HepG2 (cell line): ENCODE measurements around the gene BCAM. TPM values are rescaled to one million over a fixed set of nuclear protein-coding genes. Genes with fewer than 3 reads are reported as not detected.
A peak's percentile ranks its signal among the peaks of the same experiment; 100 is the strongest.

Experiments
- DNMT1 ChIP-seq: sonication (generic); formaldehyde crosslinking; IDR thresholded peaks from 2 replicates; pipeline ENCODE4 v1.5.1; 2020; ENCODE audit warnings: mild to moderate bottlenecking, missing genetic modification reagents
- FOXJ3 ChIP-seq: sonication (generic); formaldehyde crosslinking; IDR thresholded peaks from 2 replicates; pipeline ENCODE4 v1.4.0; 2020; ENCODE audit warnings: missing genetic modification reagents, mild to moderate bottlenecking, borderline replicate concordance
- FOXK1 ChIP-seq: sonication (generic); formaldehyde crosslinking; IDR thresholded peaks from 2 replicates; pipeline ENCODE4 v1.4.0; 2020; ENCODE audit warnings: low read depth, missing genetic modification reagents, borderline replicate concordance
- FOXK2 ChIP-seq: fragments of 450-650 bp; IDR thresholded peaks from 2 replicates; pipeline ENCODE4 v1.6.1; 2016
- MAFF ChIP-seq: IDR thresholded peaks from 2 replicates; pipeline ENCODE4 v1.6.1; 2011; ENCODE audit warnings: low read depth, low read length, improper control_type of control experiment
- MEF2D ChIP-seq: sonication (generic); formaldehyde crosslinking; IDR thresholded peaks from 2 replicates; pipeline ENCODE4 v1.5.1; 2020; ENCODE audit warnings: mild to moderate bottlenecking, missing genetic modification reagents
- SIN3B ChIP-seq: fragments of 150-350 bp; IDR thresholded peaks from 2 replicates; pipeline ENCODE4 v1.6.1; 2014; ENCODE audit warnings: low read length
- ZBED4 ChIP-seq: sonication (generic); formaldehyde crosslinking; IDR thresholded peaks from 2 replicates; pipeline ENCODE4 v1.4.0; 2020; ENCODE audit warnings: missing genetic modification reagents, borderline replicate concordance
- ZBTB7B ChIP-seq: sonication (generic); formaldehyde crosslinking; IDR thresholded peaks from 2 replicates; pipeline ENCODE4 v1.4.0; 2020; ENCODE audit warnings: missing genetic modification reagents
- ZGPAT ChIP-seq: IDR thresholded peaks from 2 replicates; pipeline ENCODE4 v1.6.1; 2016; ENCODE audit warnings: mild to moderate bottlenecking
- ZNF362 ChIP-seq: sonication (generic); formaldehyde crosslinking; IDR thresholded peaks from 2 replicates; pipeline ENCODE4 v1.4.0; 2020; ENCODE audit warnings: missing genetic modification reagents, mild to moderate bottlenecking, borderline replicate concordance
- ZNF460 ChIP-seq: sonication (generic); formaldehyde crosslinking; IDR thresholded peaks from 2 replicates; pipeline ENCODE4 v1.5.1; 2020; ENCODE audit warnings: missing genetic modification reagents, mild to moderate bottlenecking, borderline replicate concordance
- ZNF687 ChIP-seq: sonication (generic); formaldehyde crosslinking; IDR thresholded peaks from 2 replicates; pipeline ENCODE4 v1.5.1; 2020; ENCODE audit warnings: mild to moderate bottlenecking, missing genetic modification reagents, moderate library complexity
- ZNF784 ChIP-seq: sonication (generic); formaldehyde crosslinking; IDR thresholded peaks from 2 replicates; pipeline ENCODE4 v1.5.1; 2020; ENCODE audit warnings: missing genetic modification reagents, mild to moderate bottlenecking, borderline replicate concordance
- ZNF841 ChIP-seq: sonication (generic); formaldehyde crosslinking; IDR thresholded peaks from 2 replicates; pipeline ENCODE4 v1.8.1; 2023; ENCODE audit warnings: missing genetic modification reagents, borderline replicate concordance
- ZSCAN22 ChIP-seq: sonication (generic); formaldehyde crosslinking; IDR thresholded peaks from 2 replicates; pipeline ENCODE4 v1.4.0; 2020; ENCODE audit warnings: mild to moderate bottlenecking, missing genetic modification reagents
- polyA plus RNA-seq, 8 experiments: library from polyadenylated mRNA; depleted of rRNA in 3 of 8; stranded (reverse) in 7 of 8; unstranded in 1 of 8; fragments of >200 nt; fragmentation: Illumina TruSeq in 4 of 8; extraction: Trizol in 4 of 8; gene quantifications; 2 replicates each; pipeline versions ENCODE4 v1.2.1 to v1.2.3, GENCODE V29; 2011 to 2016; ENCODE audit warnings: low read depth in 4 of 8, missing spikeins in 1 of 8, mixed read lengths in 1 of 8; ENCODE audit not compliant: insufficient read depth in 1 of 8
- total RNA-seq, 5 experiments: library from RNA; depleted of rRNA; stranded (reverse); fragments of >200 nt; fragmentation: Illumina TruSeq; extraction: Trizol; gene quantifications; 2 replicates each; pipeline ENCODE4 v1.2.3, GENCODE V29; 2016; ENCODE audit warnings: low read depth in 1 of 5

Gene BCAM
- total and polyA plus RNA-seq, 2 of the 13 experiments (the other 11 are each of a cell fraction or from before 2014, with no cell fraction given), result 51.2 to 62.7 TPM

- TF ChIP-seq ZBED4 (CRISPR knock-in tag), result 0 out of 2 replicates have a peak, but pooled peaks have one; percentile 21
- TF ChIP-seq FOXK1 (CRISPR knock-in tag), result peak; percentile 66; the same call in 1 of the 2 replicates
- peak; percentile 39 for TF ChIP-seq ZNF687 (CRISPR knock-in tag)
- TF ChIP-seq ZNF784 (CRISPR knock-in tag), result 0 out of 2 replicates have a peak, but pooled peaks have one; percentile 29
- peak; percentile 48; the same call in 1 of the 2 replicates for TF ChIP-seq ZSCAN22
- TF ChIP-seq ZNF460 (CRISPR knock-in tag), result peak; percentile 100
- peak; percentile 88 for TF ChIP-seq ZGPAT (CRISPR knock-in tag)
- peak; percentile 20; the same call in 1 of the 2 replicates for TF ChIP-seq MAFF
- TF ChIP-seq FOXK2, result no peak; the same call in 1 of the 2 replicates
- TF ChIP-seq ZNF841, result no peak
- no peak for TF ChIP-seq FOXJ3 (CRISPR knock-in tag)
- TF ChIP-seq MEF2D (CRISPR knock-in tag), result peak; percentile 34; the same call in 1 of the 2 replicates
- no peak for TF ChIP-seq DNMT1 (CRISPR knock-in tag)
- peak; percentile 78; the same call in 1 of the 2 replicates for TF ChIP-seq ZBTB7B (CRISPR knock-in tag)
- peak; percentile 88; the same call in 1 of the 2 replicates for TF ChIP-seq ZNF362 (CRISPR knock-in tag)
- no peak for TF ChIP-seq SIN3B
Measured at GRCh38 chr19:44765033-44765948, 43.6 kb upstream of the BCAM start (continued).
